Measurements from ENCODE around the gene VGLL4. TPM values are rescaled to one million over a fixed set of nuclear protein-coding genes. Genes with fewer than 3 reads are reported as not detected.

Gene VGLL4
- total and polyA plus RNA-seq, 2 donors (not counting 1 experiment from before 2014, with no cell fraction given), result 25.8 to 29.0 TPM

- Histone ChIP-seq H2AFZ (ENCODE audit: insufficient read depth, low read depth, low read length, poor library complexity, severe bottlenecking) (no peak overlapping the region), H3K4me3 (ENCODE audit: control extremely low read depth in 1 of 5, extremely low read depth in 1 of 5, insufficient read depth in 1 of 5, low read depth in 2 of 5, low read length in 4 of 5) (no peak overlapping the region), H3K79me2 (ENCODE audit: control insufficient read depth, insufficient read depth, low read length) (peaks cover 6% of the 10 kb centered on the region), H4K20me1 (ENCODE audit: control insufficient read depth, insufficient read depth, low read length, poor library complexity, severe bottlenecking) (peaks cover 16% of the 10 kb centered on the region), H3K36me3 (replicated peaks in 1 of 2; ENCODE audit: control extremely low read depth in 1 of 2, control insufficient read depth in 1 of 2, extremely low read depth in 1 of 2, insufficient read depth in 2 of 2, low read length in 1 of 2) (peaks cover 0 to 61% of the 10 kb centered on the region in 2 experiments), H3K4me1 (ENCODE audit: control insufficient read depth in 2 of 2, insufficient read depth in 2 of 2, low read length in 2 of 2) (no peaks in the 10 kb centered on the region), H3K9me3 (ENCODE audit: control extremely low read depth in 1 of 3, control insufficient read depth in 2 of 3, insufficient read depth in 1 of 3, low read length in 2 of 3) (no peaks in the 10 kb centered on the region), H3K27ac (ENCODE audit: low read length in 2 of 2) (no peak overlapping the region), H3K27me3 (replicated peaks in 1 of 4; ENCODE audit: control extremely low read depth in 1 of 4, control insufficient read depth in 3 of 4, insufficient read depth in 4 of 4, low read length in 3 of 4) (no peaks in the 10 kb centered on the region), H3K9ac (ENCODE audit: low read length) (no peak overlapping the region), H3K4me2 (replicated peaks; ENCODE audit: low read depth, low read length, poor library complexity, severe bottlenecking) (no peak overlapping the region)
- intact Hi-C loops (cut with micrococcal nuclease), result no loop called here
- TF ChIP-seq CTCF (IDR thresholded peaks at IDR 0.05), result no peak
- TF ChIP-seq EZH2 (IDR thresholded peaks at IDR 0.05; ENCODE audit: borderline replicate concordance, insufficient read depth, low read depth, low read length, poor library complexity, severe bottlenecking), result no peak
- Mint-ChIP-seq H3K27ac (no peak overlapping the region), H3K27me3 (no peaks in the 10 kb centered on the region), H3K4me3 (no peak overlapping the region), H3K4me1 (no peaks in the 10 kb centered on the region), H3K9me3 (ENCODE audit: insufficient read depth) (no peaks in the 10 kb centered on the region)
- ATAC-seq (ENCODE audit: low read depth), result no peak
- DNase-seq, result no peak
- ChIA-PET POLR2A (no interaction called here), CTCF (no interaction called here)
- WGBS (ENCODE audit: insufficient coverage), result 97% methylated on average over 34 of the region's 37 CpGs
These were observed 84.5 kb downstream of the VGLL4 start for GRCh38 chr3:11558918-11559815.

GRCh38 chr3:11558411-11558903 is 85.3 kb downstream of the VGLL4 start:
- no peaks in the 10 kb centered on the region for H3K27me3 ChIP-seq (replicated peaks in 1 of 4; ENCODE audit: control extremely low read depth in 1 of 4, control insufficient read depth in 3 of 4, insufficient read depth in 4 of 4, low read length in 3 of 4)
- ChIA-PET CTCF (no interaction called here), POLR2A (no interaction called here)
- H3K9me3 Mint-ChIP-seq (ENCODE audit: insufficient read depth), result no peaks in the 10 kb centered on the region
- no peak overlapping the region for H3K27ac ChIP-seq (ENCODE audit: low read length in 2 of 2)
- DNase-seq (no peak), ATAC-seq (ENCODE audit: low read depth) (no peak)
- H3K79me2 ChIP-seq (ENCODE audit: control insufficient read depth, insufficient read depth, low read length), result peaks cover 6% of the 10 kb centered on the region
- peaks cover 16% of the 10 kb centered on the region for H4K20me1 ChIP-seq (ENCODE audit: control insufficient read depth, insufficient read depth, low read length, poor library complexity, severe bottlenecking)
- no peaks in the 10 kb centered on the region for H3K9me3 ChIP-seq (ENCODE audit: control extremely low read depth in 1 of 3, control insufficient read depth in 2 of 3, insufficient read depth in 1 of 3, low read length in 2 of 3)
- no peaks in the 10 kb centered on the region for H3K4me1 Mint-ChIP-seq
- H3K4me2 ChIP-seq (replicated peaks; ENCODE audit: low read depth, low read length, poor library complexity, severe bottlenecking), result no peak overlapping the region
- TF ChIP-seq CTCF (IDR thresholded peaks at IDR 0.05) (no peak), EZH2 (IDR thresholded peaks at IDR 0.05; ENCODE audit: borderline replicate concordance, insufficient read depth, low read depth, low read length, poor library complexity, severe bottlenecking) (no peak)
- H3K4me3 ChIP-seq (ENCODE audit: control extremely low read depth in 1 of 5, extremely low read depth in 1 of 5, insufficient read depth in 1 of 5, low read depth in 2 of 5, low read length in 4 of 5), result no peak overlapping the region
- H3K9ac ChIP-seq (ENCODE audit: low read length), result no peak overlapping the region
- H3K27me3 Mint-ChIP-seq, result no peaks in the 10 kb centered on the region
- no peak overlapping the region for H3K27ac Mint-ChIP-seq
- no peaks in the 10 kb centered on the region for H3K4me1 ChIP-seq (ENCODE audit: control insufficient read depth in 2 of 2, insufficient read depth in 2 of 2, low read length in 2 of 2)
- intact Hi-C loops (cut with micrococcal nuclease), result no loop called here
- no peak overlapping the region for H2AFZ ChIP-seq (ENCODE audit: insufficient read depth, low read depth, low read length, poor library complexity, severe bottlenecking)
- 95% methylated on average over 17 of the region's 17 CpGs for WGBS (ENCODE audit: insufficient coverage)
- no peak overlapping the region for H3K4me3 Mint-ChIP-seq
- H3K36me3 ChIP-seq (replicated peaks in 1 of 2; ENCODE audit: control extremely low read depth in 1 of 2, control insufficient read depth in 1 of 2, extremely low read depth in 1 of 2, insufficient read depth in 2 of 2, low read length in 1 of 2), result peaks cover 0 to 56% of the 10 kb centered on the region in 2 experiments

All from B cell (primary cell).